HCT116 (cell line): ENCODE data around the gene BCAN. TPM values are rescaled to one million over a fixed set of nuclear protein-coding genes. Genes with fewer than 3 reads are reported as not detected.

Source experiments
- ATAC-seq: fragments of 200-7000 bp; cut with Tn5 transposase; 2 replicates; pipeline ENCODE4 v1.9.1; 2020; ENCODE audit warnings: mild to moderate bottlenecking, moderate library complexity
- BruUV-seq: library from RNA; stranded (reverse); fragments of 400-500 nt; replicated peaks from 2 replicates; lab custom pipeline; 2021; lab: Mats Ljungman, UMichigan
- CTCF ChIA-PET: fragments of 300-600 bp; sonication (Branson Sonifier 250); formaldehyde crosslinking; loops from one replicate; lab custom pipeline; 2021; ENCODE audit warnings: antibody characterized with exemption; lab: Charles Lee
- POLR2A ChIA-PET: fragments of 300-600, 350-600 bp; sonication (Branson Sonifier 250); formaldehyde crosslinking; loops from one replicate; lab custom pipeline; 2021; ENCODE audit warnings: antibody characterized with exemption; lab: Charles Lee
- RAD21 ChIA-PET, 2 experiments: fragments of 300-600 bp; sonication (Branson Sonifier 250); formaldehyde crosslinking; loops; one replicate each; lab custom pipeline; 2023; ENCODE audit warnings: low total read pairs in 2 of 2; ENCODE audit not compliant: uncharacterized antibody in 2 of 2, unreplicated experiment in 2 of 2, low non-redundant PET in 1 of 2; lab: Charles Lee
- DNase-seq: peaks from one replicate; pipeline ENCODE4 v3.0.0-alpha.2; 2010; ENCODE audit warnings: low read depth, low spot score
- H2AFZ ChIP-seq: fragments of 200-600 bp; shearing (Covaris generic), sonication (generic); 2 replicates; pipeline ENCODE4 v1.6.1; 2017; ENCODE audit warnings: low read depth, mixed run types, mixed read lengths, antibody characterized with exemption, low read length; ENCODE audit not compliant: poor library complexity, severe bottlenecking
- H3K27ac ChIP-seq: 2 replicates; pipeline ENCODE4 v1.5.1; 2012; ENCODE audit warnings: low read depth, low read length
- H3K27me3 ChIP-seq: fragments of 200-600 bp; sonication (generic); 2 replicates; pipeline ENCODE4 v1.6.1; 2016; ENCODE audit warnings: mixed run types, low read length, mixed read lengths; ENCODE audit not compliant: insufficient read depth
- H3K36me3 ChIP-seq, 2 experiments: fragments of 200-500 bp in 1 of 2; fragments of 200-600 bp in 1 of 2; sonication (Bioruptor generic) in 1 of 2; sonication (generic) in 1 of 2; 2 replicates each; pipeline versions ENCODE4 v1.5.1 to v1.6.1; 2014 to 2016; ENCODE audit warnings: low read length in 2 of 2, inconsistent platforms in 1 of 2, mixed read lengths in 1 of 2, mixed run types in 1 of 2; ENCODE audit not compliant: insufficient read depth in 2 of 2, control insufficient read depth in 1 of 2
- H3K4me1 ChIP-seq, 2 experiments: fragments of 200-600 bp in 1 of 2; sonication (generic) in 1 of 2; 2 replicates each; pipeline versions ENCODE4 v1.5.1 to v1.6.1; 2012 to 2017; ENCODE audit warnings: low read length in 2 of 2, inconsistent platforms in 1 of 2, mild to moderate bottlenecking in 1 of 2, mixed read lengths in 1 of 2, mixed run types in 1 of 2, moderate library complexity in 1 of 2; ENCODE audit not compliant: insufficient read depth in 2 of 2, control insufficient read depth in 1 of 2
- H3K4me2 ChIP-seq: fragments of 200-600 bp; sonication (generic); 2 replicates; pipeline ENCODE4 v1.6.1; 2017; ENCODE audit warnings: mixed run types, low read length, mixed read lengths
- H3K4me3 ChIP-seq, 2 experiments: fragments of 200-600 bp in 1 of 2; sonication (generic) in 1 of 2; replicated peaks in 1 of 2; 2 replicates each; pipeline ENCODE4 v1.5.1; 2011 to 2016; ENCODE audit warnings: low read length in 2 of 2, control low read depth in 1 of 2, low read depth in 1 of 2, mild to moderate bottlenecking in 1 of 2, mixed read lengths in 1 of 2, mixed run types in 1 of 2
- H3K79me2 ChIP-seq: fragments of 200-600 bp; sonication (generic); 2 replicates; pipeline ENCODE4 v1.6.1; 2017; ENCODE audit warnings: mild to moderate bottlenecking, mixed run types, low read length, moderate library complexity, mixed read lengths; ENCODE audit not compliant: insufficient read depth
- H3K9ac ChIP-seq: fragments of 200-600 bp; sonication (generic); 2 replicates; pipeline ENCODE4 v1.6.1; 2016; ENCODE audit warnings: low read length, mixed read lengths
- H3K9me2 ChIP-seq: fragments of 200-600 bp; sonication (generic), shearing (Covaris generic); 2 replicates; pipeline ENCODE4 v1.6.1; 2017; ENCODE audit warnings: mixed run types, mild to moderate bottlenecking, moderate library complexity; ENCODE audit not compliant: insufficient read depth
- H3K9me3 ChIP-seq, 2 experiments: fragments of 200-500 bp in 1 of 2; fragments of 200-600 bp in 1 of 2; sonication (Bioruptor generic) in 1 of 2; sonication (generic) in 1 of 2; 2 replicates each; pipeline ENCODE4 v1.6.1; 2014 to 2017; ENCODE audit warnings: low read length in 2 of 2, mixed read lengths in 2 of 2, inconsistent platforms in 1 of 2, low read depth in 1 of 2, mild to moderate bottlenecking in 1 of 2, mixed run types in 1 of 2, moderate library complexity in 1 of 2; ENCODE audit not compliant: control insufficient read depth in 1 of 2, insufficient read depth in 1 of 2
- H4K20me1 ChIP-seq: fragments of 200-600 bp; sonication (generic), shearing (Covaris generic); 2 replicates; pipeline ENCODE4 v1.6.1; 2017; ENCODE audit warnings: mixed run types, mild to moderate bottlenecking, moderate library complexity; ENCODE audit not compliant: insufficient read depth
- CBX3 ChIP-seq: IDR thresholded peaks from 2 replicates; pipeline ENCODE4 v1.6.1; 2012; ENCODE audit warnings: low read depth
- CEBPB ChIP-seq: IDR thresholded peaks from 2 replicates; pipeline ENCODE4 v1.6.1; 2012; ENCODE audit warnings: low read depth
- EGR1 ChIP-seq: IDR thresholded peaks from 2 replicates; pipeline ENCODE4 v1.6.1; 2012; ENCODE audit warnings: low read depth
- ELF1 ChIP-seq: IDR thresholded peaks from 2 replicates; pipeline ENCODE4 v1.6.1; 2012; ENCODE audit warnings: low read depth, borderline replicate concordance
- EZH2 ChIP-seq: fragments of 200-600 bp; sonication (generic); IDR thresholded peaks from 2 replicates; pipeline ENCODE4 v1.6.1; 2017; ENCODE audit warnings: antibody characterized with exemption, mixed run types
- EZH2phosphoT487 ChIP-seq: fragments of 200-600 bp; IDR thresholded peaks from 2 replicates; pipeline ENCODE4 v1.6.1; 2018; ENCODE audit warnings: antibody characterized with exemption, borderline replicate concordance
- FOSL1 ChIP-seq: IDR thresholded peaks from 2 replicates; pipeline ENCODE4 v1.6.1; 2012; ENCODE audit warnings: low read depth
- JUND ChIP-seq: IDR thresholded peaks from 2 replicates; pipeline ENCODE4 v1.6.1; 2012
- POLR2A ChIP-seq: IDR thresholded peaks from 2 replicates; pipeline ENCODE4 v1.7.0; 2011; ENCODE audit warnings: borderline replicate concordance; ENCODE audit not compliant: insufficient read depth, insufficient read length; ENCODE audit errors: extremely low read depth
- POLR2AphosphoS5 ChIP-seq: IDR thresholded peaks from 2 replicates; pipeline ENCODE4 v1.6.1; 2011; ENCODE audit warnings: mild to moderate bottlenecking, low read depth, low read length, moderate library complexity
- RAD21 ChIP-seq: IDR thresholded peaks from 2 replicates; pipeline ENCODE4 v1.6.1; 2012; ENCODE audit warnings: low read depth, mild to moderate bottlenecking
- SIN3A ChIP-seq: IDR thresholded peaks from 2 replicates; pipeline ENCODE4 v1.6.1; 2012; ENCODE audit warnings: low read depth
- SP1 ChIP-seq: IDR thresholded peaks from 2 replicates; pipeline ENCODE4 v1.6.1; 2012; ENCODE audit warnings: low read depth
- SRF ChIP-seq: IDR thresholded peaks from 2 replicates; pipeline ENCODE4 v1.6.1; 2012; ENCODE audit warnings: low read depth
- TCF7L2 ChIP-seq: IDR thresholded peaks from 2 replicates; pipeline ENCODE4 v1.7.0; 2011; ENCODE audit warnings: borderline replicate concordance, inconsistent platforms; ENCODE audit not compliant: insufficient read depth, insufficient read length; ENCODE audit errors: extremely low read depth
- YY1 ChIP-seq: IDR thresholded peaks from 2 replicates; pipeline ENCODE4 v1.6.1; 2011; ENCODE audit warnings: low read length, low read depth, moderate library complexity, mild to moderate bottlenecking; ENCODE audit not compliant: insufficient replicate concordance; ENCODE audit errors: extremely low read depth
- ZFX ChIP-seq: fragments of 450-650 bp; IDR thresholded peaks from 2 replicates; pipeline ENCODE4 v1.6.1; 2017
- ZNF274 ChIP-seq: fragments of 200-500 bp; sonication (Bioruptor generic); IDR thresholded peaks from 2 replicates; pipeline ENCODE4 v1.6.1; 2014; ENCODE audit warnings: mild to moderate bottlenecking, low read depth, low read length, inconsistent platforms
- intact Hi-C: fragments of 100-400 bp; cut with micrococcal nuclease; formaldehyde crosslinking; loops from 2 replicates; pipeline ENCODE4 v1.10.0; 2022
- total RNA-seq: library from RNA; stranded (reverse); gene quantifications from one replicate; pipeline ENCODE4 v1.2.1, GENCODE V29; 2021; ENCODE audit not compliant: unreplicated experiment
- TF ChIP-seq, protein P1 (sequence below), 3 experiments: fragments of 200-600 bp in 1 of 3; sonication (generic) in 1 of 3; IDR thresholded peaks in 2 of 3; conservative IDR thresholded peaks in 1 of 3; 2 replicates each; pipeline ENCODE4 v1.5.1; 2012 to 2017; ENCODE audit warnings: low read depth in 2 of 3, low read length in 2 of 3, antibody characterized with exemption in 1 of 3, borderline replicate concordance in 1 of 3, control low read depth in 1 of 3, mild to moderate bottlenecking in 1 of 3, mixed read lengths in 1 of 3, mixed run types in 1 of 3, moderate library complexity in 1 of 3; ENCODE audit not compliant: insufficient read depth in 1 of 3
- TF ChIP-seq, protein P2 (sequence below): IDR thresholded peaks from 2 replicates; pipeline ENCODE4 v1.6.1; 2012
- TF ChIP-seq, protein P3 (sequence below): IDR thresholded peaks from 2 replicates; pipeline ENCODE4 v1.6.1; 2012; ENCODE audit warnings: low read depth
- TF ChIP-seq, protein P4 (sequence below): IDR thresholded peaks from 2 replicates; pipeline ENCODE4 v1.6.1; 2012

Gene BCAN
- total RNA-seq, 1 experiment from 2014 or later = not detected

DNA sequence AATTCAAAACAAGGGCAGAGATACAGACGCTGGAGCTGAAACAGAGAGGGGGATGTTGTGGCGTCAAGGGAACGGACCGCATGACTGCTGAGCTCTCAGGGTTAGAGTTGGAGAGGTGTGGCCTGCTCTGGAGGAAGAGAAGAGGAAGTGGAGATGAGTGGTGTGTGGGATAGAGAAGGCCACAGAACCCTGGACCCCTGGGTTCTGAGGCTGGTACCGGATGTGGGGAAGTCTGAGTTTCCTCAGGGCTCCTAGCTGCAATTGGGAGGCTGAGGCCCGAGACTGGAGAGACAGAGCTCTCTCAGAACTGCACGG is 1.8 kb downstream of the BCAN start (continued):
- TF ChIP-seq ZNF274 (no peak), POLR2A (no peak), POLR2AphosphoS5 (no peak), EZH2phosphoT487 (no peak)
- TF ChIP-seq, protein P1, sequence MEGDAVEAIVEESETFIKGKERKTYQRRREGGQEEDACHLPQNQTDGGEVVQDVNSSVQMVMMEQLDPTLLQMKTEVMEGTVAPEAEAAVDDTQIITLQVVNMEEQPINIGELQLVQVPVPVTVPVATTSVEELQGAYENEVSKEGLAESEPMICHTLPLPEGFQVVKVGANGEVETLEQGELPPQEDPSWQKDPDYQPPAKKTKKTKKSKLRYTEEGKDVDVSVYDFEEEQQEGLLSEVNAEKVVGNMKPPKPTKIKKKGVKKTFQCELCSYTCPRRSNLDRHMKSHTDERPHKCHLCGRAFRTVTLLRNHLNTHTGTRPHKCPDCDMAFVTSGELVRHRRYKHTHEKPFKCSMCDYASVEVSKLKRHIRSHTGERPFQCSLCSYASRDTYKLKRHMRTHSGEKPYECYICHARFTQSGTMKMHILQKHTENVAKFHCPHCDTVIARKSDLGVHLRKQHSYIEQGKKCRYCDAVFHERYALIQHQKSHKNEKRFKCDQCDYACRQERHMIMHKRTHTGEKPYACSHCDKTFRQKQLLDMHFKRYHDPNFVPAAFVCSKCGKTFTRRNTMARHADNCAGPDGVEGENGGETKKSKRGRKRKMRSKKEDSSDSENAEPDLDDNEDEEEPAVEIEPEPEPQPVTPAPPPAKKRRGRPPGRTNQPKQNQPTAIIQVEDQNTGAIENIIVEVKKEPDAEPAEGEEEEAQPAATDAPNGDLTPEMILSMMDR (IDR thresholded peaks at IDR 0.05 in 2 of 3, conservative IDR thresholded peaks at IDR 0.05 in 1 of 3; ENCODE audit: borderline replicate concordance in 1 of 3, insufficient read depth in 1 of 3, low read depth in 2 of 3, low read length in 2 of 3) = no peak

DNA sequence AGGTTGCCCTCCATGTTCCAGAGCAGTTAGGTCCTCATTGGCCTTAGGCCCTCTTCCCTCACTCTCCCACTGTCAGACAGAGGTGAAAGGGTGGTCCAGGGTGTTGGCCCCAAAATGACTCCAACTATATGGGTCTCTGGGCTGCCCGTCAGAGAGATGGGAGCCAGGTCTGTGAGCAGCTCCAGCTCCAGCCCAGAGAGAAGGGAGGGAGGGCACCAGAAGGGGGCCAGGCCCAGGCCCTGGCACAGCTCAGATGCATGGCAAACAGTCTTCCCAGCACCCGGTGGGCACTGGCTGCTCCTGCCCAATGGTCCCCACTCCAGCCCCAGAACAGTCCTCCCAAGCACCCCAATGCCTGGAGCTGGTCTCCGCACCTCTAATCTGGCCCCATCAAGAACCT is 2.2 kb downstream of the BCAN start:
- Histone ChIP-seq H3K9ac (no peak overlapping the region), H3K4me3 (no peak overlapping the region), H3K27ac (no peak overlapping the region), H3K4me2 (no peak overlapping the region), H3K79me2 (peaks cover 13% of the 10 kb centered on the region; the same call in 1 of the 2 replicates), H3K9me3 (no peaks in the 10 kb centered on the region), H4K20me1 (no peaks in the 10 kb centered on the region), H3K9me2 (no peaks in the 10 kb centered on the region), H3K4me1 (peaks cover 8 to 22% of the 10 kb centered on the region in 2 experiments; a peak in 3 of 4 replicates), H3K27me3 (no peaks in the 10 kb centered on the region), H2AFZ (no peak overlapping the region)
- no TSS peak for BruUV-seq
- CTCF ChIA-PET = no interaction called here
- DNase-seq = no peak
- ATAC-seq = no peak
- intact Hi-C loops = no loop called here
- TF ChIP-seq EZH2 = no peak
- TF ChIP-seq ELF1 = no peak
- no peak for TF ChIP-seq SP1
- TF ChIP-seq FOSL1 = no peak
- TF ChIP-seq CEBPB = no peak
- TF ChIP-seq, protein P2, sequence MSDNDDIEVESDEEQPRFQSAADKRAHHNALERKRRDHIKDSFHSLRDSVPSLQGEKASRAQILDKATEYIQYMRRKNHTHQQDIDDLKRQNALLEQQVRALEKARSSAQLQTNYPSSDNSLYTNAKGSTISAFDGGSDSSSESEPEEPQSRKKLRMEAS = no peak
- TF ChIP-seq JUND = no peak
- TF ChIP-seq, protein P3, sequence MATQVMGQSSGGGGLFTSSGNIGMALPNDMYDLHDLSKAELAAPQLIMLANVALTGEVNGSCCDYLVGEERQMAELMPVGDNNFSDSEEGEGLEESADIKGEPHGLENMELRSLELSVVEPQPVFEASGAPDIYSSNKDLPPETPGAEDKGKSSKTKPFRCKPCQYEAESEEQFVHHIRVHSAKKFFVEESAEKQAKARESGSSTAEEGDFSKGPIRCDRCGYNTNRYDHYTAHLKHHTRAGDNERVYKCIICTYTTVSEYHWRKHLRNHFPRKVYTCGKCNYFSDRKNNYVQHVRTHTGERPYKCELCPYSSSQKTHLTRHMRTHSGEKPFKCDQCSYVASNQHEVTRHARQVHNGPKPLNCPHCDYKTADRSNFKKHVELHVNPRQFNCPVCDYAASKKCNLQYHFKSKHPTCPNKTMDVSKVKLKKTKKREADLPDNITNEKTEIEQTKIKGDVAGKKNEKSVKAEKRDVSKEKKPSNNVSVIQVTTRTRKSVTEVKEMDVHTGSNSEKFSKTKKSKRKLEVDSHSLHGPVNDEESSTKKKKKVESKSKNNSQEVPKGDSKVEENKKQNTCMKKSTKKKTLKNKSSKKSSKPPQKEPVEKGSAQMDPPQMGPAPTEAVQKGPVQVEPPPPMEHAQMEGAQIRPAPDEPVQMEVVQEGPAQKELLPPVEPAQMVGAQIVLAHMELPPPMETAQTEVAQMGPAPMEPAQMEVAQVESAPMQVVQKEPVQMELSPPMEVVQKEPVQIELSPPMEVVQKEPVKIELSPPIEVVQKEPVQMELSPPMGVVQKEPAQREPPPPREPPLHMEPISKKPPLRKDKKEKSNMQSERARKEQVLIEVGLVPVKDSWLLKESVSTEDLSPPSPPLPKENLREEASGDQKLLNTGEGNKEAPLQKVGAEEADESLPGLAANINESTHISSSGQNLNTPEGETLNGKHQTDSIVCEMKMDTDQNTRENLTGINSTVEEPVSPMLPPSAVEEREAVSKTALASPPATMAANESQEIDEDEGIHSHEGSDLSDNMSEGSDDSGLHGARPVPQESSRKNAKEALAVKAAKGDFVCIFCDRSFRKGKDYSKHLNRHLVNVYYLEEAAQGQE = no peak
- no peak for TF ChIP-seq CBX3
- TF ChIP-seq ZNF274 = no peak
- TF ChIP-seq EGR1 = no peak
- TF ChIP-seq YY1 = no peak
- no peak; the same call in 1 of the 2 replicates for TF ChIP-seq POLR2AphosphoS5
- TF ChIP-seq ZFX = no peak
- TF ChIP-seq TCF7L2 = no peak
- TF ChIP-seq SIN3A = no peak
- no peak for TF ChIP-seq RAD21
- TF ChIP-seq, protein P4, sequence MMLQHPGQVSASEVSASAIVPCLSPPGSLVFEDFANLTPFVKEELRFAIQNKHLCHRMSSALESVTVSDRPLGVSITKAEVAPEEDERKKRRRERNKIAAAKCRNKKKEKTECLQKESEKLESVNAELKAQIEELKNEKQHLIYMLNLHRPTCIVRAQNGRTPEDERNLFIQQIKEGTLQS = no peak
- TF ChIP-seq SRF = no peak
- no peak for TF ChIP-seq POLR2A
- TF ChIP-seq, all 23 proteins: peak for 0
- ChIA-PET RAD21 (no interaction called here), POLR2A (interaction anchor here (0.6 kb wide), 1 partner anchor 14 kb away, joined by 3 read pairs; no protein-coding TSS in a partner anchor)
- H3K36me3 ChIP-seq = peaks cover 40 to 62% of the 10 kb centered on the region in 2 experiments
